ENCODE measurements around the gene TBK1. TPM values are rescaled to one million over a fixed set of nuclear protein-coding genes. Genes with fewer than 3 reads are reported as not detected.
A peak's percentile ranks its signal among the peaks of the same experiment; 100 is the strongest.

Gene TBK1
- total and polyA plus RNA-seq, 9 of the 15 experiments (the other 6 are each of a cell fraction or from before 2014, with no cell fraction given): 20.4 to 42.0 (median 27.8) TPM

- TF ChIP-seq ATF6 (CRISPR knock-in tag; IDR thresholded peaks at IDR 0.05): 0 out of 2 replicates have a peak, but pooled peaks have one; percentile 84
- TF ChIP-seq SMC3 (conservative IDR thresholded peaks at IDR 0.05; ENCODE audit: insufficient read depth, low read depth, low read length): no peak
- no peak for TF ChIP-seq NFATC3 (IDR thresholded peaks at IDR 0.05)
- TF ChIP-seq MCM5 (IDR thresholded peaks at IDR 0.05; ENCODE audit: low read depth): no peak
- peak; percentile 66 for TF ChIP-seq L3MBTL2 (IDR thresholded peaks at IDR 0.05)
- TF ChIP-seq LEF1 (IDR thresholded peaks at IDR 0.05): peak; percentile 23; the same call in 1 of the 2 replicates
- TF ChIP-seq CCNT2 (IDR thresholded peaks at IDR 0.05; ENCODE audit: borderline replicate concordance, extremely low read depth, insufficient read length, low read depth, low read length): peak; percentile 87
- TF ChIP-seq SNIP1 (IDR thresholded peaks at IDR 0.05; ENCODE audit: low read depth): no peak
- TF ChIP-seq, protein P1, sequence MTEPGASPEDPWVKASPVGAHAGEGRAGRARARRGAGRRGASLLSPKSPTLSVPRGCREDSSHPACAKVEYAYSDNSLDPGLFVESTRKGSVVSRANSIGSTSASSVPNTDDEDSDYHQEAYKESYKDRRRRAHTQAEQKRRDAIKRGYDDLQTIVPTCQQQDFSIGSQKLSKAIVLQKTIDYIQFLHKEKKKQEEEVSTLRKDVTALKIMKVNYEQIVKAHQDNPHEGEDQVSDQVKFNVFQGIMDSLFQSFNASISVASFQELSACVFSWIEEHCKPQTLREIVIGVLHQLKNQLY (CRISPR knock-in tag; conservative IDR thresholded peaks at IDR 0.05): 0 out of 4 replicates have a peak, but pooled peaks of 1 of the 2 experiments have one; percentile 51
- no peak for TF ChIP-seq ZNF717 (CRISPR knock-in tag; IDR thresholded peaks at IDR 0.05)
- no peak for TF ChIP-seq SMAD2 (IDR thresholded peaks at IDR 0.05; ENCODE audit: low read depth, low read length)
- TF ChIP-seq MXI1 (IDR thresholded peaks at IDR 0.05; ENCODE audit: low read depth, low read length): no peak
- TF ChIP-seq MYC (IDR thresholded peaks at IDR 0.05; ENCODE audit: low read depth, low read length): peak; percentile 100
- TF ChIP-seq MYC (CRISPR knock-in tag; IDR thresholded peaks at IDR 0.05; ENCODE audit: borderline replicate concordance, low read depth): peak; percentile 98; the same call in 1 of the 2 replicates
- TF ChIP-seq XRCC5 (IDR thresholded peaks at IDR 0.05; ENCODE audit: low read depth, low read length): 0 out of 2 replicates have a peak, but pooled peaks have one; percentile 33
- 0 out of 2 replicates have a peak, but pooled peaks have one; percentile 13 for TF ChIP-seq ZNF165 (CRISPR knock-in tag; IDR thresholded peaks at IDR 0.05; ENCODE audit: borderline replicate concordance)
- TF ChIP-seq SNRNP70 (optimal IDR thresholded peaks at IDR 0.05; ENCODE audit: low read depth, low read length): no peak
- TF ChIP-seq, protein P2, sequence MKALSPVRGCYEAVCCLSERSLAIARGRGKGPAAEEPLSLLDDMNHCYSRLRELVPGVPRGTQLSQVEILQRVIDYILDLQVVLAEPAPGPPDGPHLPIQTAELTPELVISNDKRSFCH (CRISPR knock-in tag; IDR thresholded peaks at IDR 0.05): no peak
- TF ChIP-seq, protein P2 (tag; IDR thresholded peaks at IDR 0.05): peak; percentile 57; the same call in 1 of the 2 replicates
- no peak for TF ChIP-seq ZNF274 (IDR thresholded peaks at IDR 0.05; ENCODE audit: borderline replicate concordance, low read depth, low read length)
- no peak for TF ChIP-seq FOXK2 (conservative IDR thresholded peaks at IDR 0.05 in 1 of 2, IDR thresholded peaks at IDR 0.05 in 1 of 2; ENCODE audit: low read depth in 2 of 2)
- TF ChIP-seq ZNF57 (CRISPR knock-in tag; IDR thresholded peaks at IDR 0.05): no peak
- TF ChIP-seq, protein P3, sequence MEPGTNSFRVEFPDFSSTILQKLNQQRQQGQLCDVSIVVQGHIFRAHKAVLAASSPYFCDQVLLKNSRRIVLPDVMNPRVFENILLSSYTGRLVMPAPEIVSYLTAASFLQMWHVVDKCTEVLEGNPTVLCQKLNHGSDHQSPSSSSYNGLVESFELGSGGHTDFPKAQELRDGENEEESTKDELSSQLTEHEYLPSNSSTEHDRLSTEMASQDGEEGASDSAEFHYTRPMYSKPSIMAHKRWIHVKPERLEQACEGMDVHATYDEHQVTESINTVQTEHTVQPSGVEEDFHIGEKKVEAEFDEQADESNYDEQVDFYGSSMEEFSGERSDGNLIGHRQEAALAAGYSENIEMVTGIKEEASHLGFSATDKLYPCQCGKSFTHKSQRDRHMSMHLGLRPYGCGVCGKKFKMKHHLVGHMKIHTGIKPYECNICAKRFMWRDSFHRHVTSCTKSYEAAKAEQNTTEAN (CRISPR knock-in tag; IDR thresholded peaks at IDR 0.05): 0 out of 2 replicates have a peak, but pooled peaks have one; percentile 64
- TF ChIP-seq CBX1 (IDR thresholded peaks at IDR 0.05; ENCODE audit: low read depth): peak; percentile 22; the same call in 1 of the 2 replicates
Measured at GRCh38 chr12:64404470-64405256, 47.3 kb upstream of the TBK1 start (continued).
